GM19455 (cell line): ENCODE results near the gene KRTAP10-2.

Source experiments
- ATAC-seq: cut with Tn5 transposase; IDR thresholded peaks from one replicate; pipeline ENCODE4 v1.9.1; 2021; ENCODE audit not compliant: unreplicated experiment

The KRTAP10-2 gene

GRCh38 chr21:44540741-44541288 lies 10.5 kb downstream of the KRTAP10-2 start:
- no peak for ATAC-seq

DNA sequence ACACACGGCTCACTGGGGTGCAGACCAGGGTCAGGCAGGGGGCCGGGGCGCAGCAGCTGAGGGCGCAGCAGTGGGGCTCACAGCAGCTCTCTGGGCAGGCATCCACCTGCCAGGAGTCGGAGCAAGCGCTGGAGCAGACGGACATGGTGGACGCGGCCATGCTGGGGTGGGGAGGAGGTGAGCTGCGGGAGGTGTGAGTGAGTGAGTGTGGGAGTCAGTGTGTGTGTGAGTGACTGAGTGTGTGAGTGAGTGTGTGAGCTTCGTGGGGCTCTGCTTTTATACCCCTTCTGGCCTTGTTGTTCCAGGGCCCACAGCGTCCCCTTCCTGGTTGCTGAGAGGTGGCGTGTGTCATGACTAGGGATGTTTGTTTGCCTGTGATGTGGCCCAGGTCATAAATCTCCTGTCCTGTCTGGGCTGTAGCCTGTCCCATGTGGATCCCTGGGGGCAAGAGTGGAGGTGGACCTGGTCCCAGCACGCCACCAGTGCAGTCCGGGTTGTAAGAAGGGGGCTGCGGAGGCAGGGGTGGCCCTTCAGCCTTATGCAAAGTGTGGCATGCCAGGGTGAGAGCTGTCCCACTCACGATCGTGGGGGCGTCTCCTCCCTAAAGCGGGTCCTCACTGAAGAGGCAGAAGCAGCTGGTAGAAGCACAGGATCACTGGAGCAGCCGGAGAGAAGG lies 11.2 kb downstream of the KRTAP10-2 start, which contains the start of gene KRTAP10-1:
KRTAP10-1 (minus strand) TSS at position 205 of the 676 bp plus-strand sequence; CDS start at position 160, 45 bp downstream.
- ATAC-seq: no peak

DNA sequence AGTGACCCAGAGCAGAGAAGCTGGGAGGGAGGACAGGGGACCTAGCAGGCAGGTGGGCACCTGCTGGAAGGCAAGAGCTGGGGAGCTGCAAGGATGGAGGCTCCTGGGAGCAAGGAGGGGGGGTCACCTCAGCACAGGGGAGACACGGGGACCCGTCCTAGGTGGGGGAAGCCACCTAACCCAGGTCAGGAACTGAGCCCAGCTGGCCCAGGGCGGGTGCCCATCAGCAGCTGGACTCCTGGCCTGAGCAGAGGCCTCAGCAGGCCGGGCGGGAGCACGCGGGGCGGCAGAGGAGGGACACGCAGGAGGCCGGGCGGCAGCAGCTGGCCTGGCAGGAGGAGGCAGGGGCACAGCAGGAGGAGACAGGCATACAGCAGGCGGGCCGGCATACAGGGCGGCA lies 12.3 kb downstream of the KRTAP10-2 start:
- no peak for ATAC-seq

DNA sequence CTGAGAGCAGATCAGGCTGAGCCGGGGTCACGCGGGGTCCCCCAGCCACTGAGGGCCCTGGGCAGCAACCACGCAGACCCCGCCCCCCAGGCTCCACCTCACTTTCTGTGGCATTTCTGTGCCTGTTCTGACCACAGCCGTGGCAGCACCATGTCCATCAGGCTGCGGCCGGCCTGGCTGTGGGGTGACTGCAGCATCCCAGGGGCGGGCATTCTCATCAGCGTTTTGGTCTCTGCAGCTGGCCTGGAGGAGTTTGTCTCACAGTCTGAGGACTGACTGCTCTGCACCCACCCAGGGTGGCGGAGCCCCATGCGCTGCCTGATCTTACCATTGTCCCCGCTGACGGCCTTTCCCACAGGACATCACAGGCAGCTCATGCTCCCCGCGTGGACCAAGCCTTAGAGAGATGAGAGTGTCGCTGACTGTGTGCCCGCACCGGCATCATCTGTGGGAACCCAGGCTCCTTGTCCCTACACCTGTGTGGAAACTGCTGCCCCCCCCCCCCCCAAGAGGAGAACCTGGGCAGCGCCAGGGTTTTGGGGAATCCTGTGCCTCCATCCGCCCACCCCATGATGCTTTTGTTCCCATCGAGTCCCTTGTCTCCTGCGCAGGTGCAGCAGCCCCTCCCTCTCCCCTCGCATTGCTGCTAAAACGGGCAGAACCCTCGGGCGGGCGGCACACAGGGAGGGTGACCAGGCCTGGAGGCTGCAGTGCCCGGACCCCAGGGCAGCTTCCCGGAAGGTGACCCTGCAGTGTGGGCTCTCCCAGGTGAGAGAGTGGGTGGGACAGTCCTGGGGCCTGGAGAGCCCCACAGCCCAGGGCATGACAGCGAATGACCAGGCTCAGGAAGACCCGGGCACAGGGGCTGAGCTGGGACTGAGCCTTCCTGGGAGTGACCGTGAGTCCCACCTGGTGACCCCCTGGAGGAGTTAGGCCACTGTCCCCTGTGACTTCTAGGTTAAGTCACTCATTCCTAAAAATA lies 13.1 kb downstream of the KRTAP10-2 start:
- no peak for ATAC-seq

GRCh38 chr21:44535963-44536362 lies 15.3 kb downstream of the KRTAP10-2 start:
- no peak for ATAC-seq

GRCh38 chr21:44534688-44535087 lies 16.6 kb downstream of the KRTAP10-2 start:
- ATAC-seq: no peak

- no peak for ATAC-seq
These were observed 17.2 kb downstream of the KRTAP10-2 start for GRCh38 chr21:44533891-44534627.

DNA sequence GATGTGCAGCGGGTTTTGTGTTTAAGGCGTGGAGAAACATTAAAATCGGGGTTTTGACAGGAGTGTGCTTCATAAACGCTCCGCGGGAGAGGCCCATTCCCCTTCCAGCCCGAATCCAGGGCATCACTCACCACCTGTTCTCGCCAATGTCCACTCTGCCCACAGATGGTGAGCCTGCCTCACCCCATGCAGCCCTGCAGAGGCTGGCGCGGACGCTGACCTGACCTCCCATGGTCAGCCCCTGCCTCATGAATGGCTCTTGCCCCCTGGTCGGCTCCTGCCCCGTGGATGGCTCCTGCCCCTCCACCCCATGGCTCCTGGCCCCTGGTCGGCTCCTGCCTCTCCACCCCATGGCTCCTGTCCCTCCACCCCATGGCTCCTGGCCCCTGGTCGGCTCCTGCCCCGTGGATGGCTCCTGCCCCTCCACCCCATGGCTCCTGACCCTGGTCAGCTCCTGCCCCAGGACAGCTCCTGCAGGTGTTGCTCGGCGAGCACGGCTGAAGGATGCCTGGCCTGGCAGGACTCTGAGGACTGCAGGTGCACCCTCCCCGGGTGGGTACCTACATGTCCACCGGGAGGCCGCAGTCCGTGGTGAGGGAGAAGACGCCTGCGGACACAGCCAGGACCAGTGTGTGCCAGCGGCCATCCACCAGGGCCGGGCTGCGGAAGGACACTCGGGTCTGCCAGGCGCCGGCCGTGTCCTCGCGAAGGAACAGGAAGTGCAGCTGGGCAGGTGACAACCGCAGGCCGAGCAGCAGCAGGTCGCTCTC lies 18.0 kb downstream of the KRTAP10-2 start:
- ATAC-seq: no peak

DNA sequence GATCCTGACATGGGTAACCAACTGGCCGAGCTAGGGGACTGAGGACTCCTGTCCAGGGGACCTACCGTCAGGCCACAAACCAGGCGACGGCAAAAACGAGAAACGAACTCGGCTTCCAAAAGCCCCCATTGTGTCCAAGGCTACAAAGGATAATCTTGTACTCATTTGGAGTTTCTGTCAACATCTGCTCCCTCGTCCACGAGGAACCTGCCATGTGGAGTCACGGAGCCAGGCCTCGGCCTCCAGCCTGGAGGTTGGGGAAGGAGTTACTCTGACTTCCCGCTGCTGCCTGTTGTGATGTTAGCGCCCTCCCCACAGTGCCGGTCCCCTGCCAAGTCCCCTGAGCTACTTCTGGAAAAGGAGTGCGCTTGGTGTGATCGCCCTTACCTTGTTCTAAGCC lies 18.6 kb downstream of the KRTAP10-2 start:
- ATAC-seq: no peak

DNA sequence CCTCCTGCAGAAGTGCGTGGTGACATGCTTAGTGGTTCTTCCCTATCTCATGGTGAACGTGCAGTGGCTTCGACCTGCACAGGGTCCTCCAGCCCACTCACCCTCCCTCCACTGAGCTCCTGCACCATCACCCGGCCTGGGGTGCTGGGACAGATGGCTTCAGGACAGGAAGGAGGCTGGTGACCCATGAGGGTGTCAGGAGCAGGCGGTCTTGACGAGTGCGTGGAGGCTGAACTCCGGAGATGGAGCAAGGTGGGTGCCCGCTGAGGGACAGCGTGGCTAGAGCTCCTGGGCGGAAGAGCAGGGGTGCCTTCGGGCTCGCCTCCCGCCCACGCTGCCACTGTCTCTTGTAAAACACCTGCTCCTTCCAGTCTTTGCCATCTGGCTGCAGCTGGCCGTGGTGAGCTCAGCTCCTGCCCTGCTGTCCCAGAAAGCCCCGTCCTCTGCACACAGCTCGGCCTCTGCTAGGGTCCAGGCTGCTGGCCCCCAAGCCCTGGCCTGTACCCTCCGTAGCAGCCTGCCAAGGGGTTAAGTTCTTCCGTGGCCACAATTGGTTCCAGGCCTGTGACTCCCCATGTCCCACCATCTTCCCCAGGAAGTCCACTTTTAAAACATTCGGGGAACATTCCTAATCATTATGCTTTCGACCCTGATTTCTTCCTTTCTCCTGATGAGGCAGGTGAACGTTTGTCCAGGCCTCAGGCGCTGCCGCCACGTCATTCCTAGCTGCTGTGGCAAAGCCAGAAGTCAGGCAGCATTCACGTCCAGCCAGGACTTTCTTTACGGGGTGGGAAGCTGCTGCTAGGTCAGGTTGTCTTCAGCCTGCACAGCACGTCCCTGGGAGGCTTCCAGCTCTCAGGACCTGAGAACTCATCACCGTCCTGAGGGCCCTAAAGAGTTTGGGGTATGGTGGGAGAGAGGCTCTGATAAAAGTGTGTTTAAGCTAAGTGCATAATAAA lies 19.4 kb downstream of the KRTAP10-2 start:
- ATAC-seq: no peak

GRCh38 chr21:44530903-44531605 lies 20.3 kb downstream of the KRTAP10-2 start:
- no peak for ATAC-seq

DNA sequence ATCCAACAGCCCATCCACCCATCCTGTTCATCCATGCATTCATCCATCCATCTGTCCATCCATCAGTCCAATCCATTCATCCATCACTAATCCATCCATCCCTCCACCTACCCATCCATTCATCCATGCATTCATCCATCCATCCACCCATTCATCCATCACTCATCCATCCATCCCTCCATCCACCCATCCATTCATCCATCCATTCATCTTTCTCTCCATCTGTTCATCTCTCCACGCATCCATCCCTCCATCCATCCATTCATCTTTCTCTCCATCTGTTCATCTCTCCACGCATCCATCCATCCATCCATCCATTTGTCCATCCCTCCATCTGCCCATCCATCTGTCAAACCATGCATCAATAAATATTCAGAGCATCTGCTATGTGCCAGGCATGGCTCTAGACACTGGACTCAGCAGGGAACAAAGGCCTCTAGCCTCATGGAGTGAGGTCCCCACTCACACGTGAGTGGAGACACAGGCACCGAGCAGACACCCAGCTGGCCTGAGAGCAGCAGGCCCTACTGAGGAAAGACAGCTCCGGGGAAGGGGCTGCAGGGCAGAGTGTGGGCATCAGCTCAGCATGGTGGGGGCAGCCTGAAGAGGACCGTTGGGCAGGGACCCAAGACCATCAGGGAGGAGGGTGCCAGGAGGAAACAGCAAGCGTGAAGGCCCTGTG lies 20.9 kb downstream of the KRTAP10-2 start:
- no peak for ATAC-seq

DNA sequence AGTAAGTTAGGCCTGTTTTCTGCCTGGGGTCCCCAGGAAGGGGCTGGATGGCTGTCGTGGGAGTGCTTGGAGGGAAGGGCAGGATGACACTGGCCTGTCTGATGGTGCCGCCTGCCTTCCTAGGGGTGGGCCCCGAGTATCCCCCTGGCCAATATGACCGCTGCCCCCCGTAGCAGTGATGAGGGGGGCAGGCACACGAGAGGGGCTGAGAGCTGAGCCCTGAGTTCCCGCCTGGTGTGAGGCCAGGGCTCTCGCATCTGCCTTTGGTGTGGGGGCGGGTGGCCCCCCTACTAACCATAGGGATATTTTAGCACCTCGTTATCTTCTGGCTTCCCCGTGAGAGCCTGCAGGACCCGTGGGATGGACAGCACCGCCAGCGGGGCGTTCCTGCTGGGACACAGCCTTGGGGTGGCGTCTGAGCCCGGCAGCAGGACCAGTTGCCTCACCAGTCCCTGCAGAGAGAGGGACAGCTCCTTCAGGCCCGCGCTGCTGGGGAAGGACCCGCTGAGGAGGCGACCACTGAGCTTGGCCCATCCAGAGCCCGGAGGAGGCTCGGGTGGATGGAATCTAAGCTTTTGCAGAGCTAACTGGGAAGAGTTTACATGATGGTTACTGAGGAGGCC lies 21.7 kb downstream of the KRTAP10-2 start:
- ATAC-seq: no peak

GRCh38 chr21:44529011-44529421 lies 22.3 kb downstream of the KRTAP10-2 start:
- no peak for ATAC-seq

DNA sequence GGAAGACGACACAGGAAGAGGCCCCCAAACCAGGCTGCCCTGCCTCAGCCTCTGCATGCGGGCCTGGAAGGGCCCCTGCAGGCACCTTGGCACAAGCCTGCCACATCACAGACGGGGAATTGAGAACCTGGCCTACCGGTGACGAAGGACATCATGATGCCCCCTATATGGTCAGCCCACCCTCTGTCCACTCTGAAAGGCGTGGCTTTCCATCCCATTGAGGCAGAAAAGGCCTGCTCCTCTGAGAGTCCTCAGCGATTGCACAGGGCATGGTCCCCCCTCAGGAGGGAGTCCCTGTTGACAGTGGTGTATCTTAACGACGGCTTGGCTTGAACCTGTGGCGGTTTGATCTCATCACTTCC lies 22.7 kb downstream of the KRTAP10-2 start:
- no peak for ATAC-seq

DNA sequence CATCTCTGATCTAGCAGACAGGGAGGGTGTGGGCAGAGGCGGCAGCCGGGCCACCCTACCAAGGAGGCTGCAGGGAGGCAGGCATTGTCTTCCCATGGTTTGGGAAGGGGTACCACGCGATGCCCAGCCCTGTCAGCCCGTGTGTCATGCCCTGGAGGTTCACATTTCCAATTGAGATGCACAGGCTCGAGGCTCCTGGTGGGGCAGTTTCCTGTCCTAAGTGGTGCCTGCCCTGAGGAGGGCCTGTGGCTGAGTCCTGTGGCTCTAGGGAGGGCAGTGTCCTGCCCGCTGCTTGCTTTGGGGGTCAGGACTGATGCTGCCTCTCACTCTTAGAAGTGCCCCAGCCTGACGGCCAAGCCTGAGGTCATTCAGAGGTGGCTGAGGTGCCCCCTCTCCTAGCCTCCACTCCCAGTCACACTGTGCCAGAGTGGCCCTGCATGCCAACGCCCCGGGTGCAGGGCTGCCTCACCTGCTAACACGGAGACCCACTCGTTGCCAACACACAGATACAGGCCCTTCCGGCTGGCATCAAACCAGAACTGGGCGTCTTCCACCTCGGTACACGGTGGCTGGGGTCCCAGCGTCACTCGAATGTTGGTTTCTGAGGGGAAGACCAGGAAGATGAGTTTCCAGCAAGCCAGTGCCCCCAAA lies 23.2 kb downstream of the KRTAP10-2 start:
- ATAC-seq: no peak
